ACC112 (cell line): ENCODE measurements around the gene NR1I2.

Source experiments
- H2AFZ ChIP-seq: fragments of 200-600 bp; sonication (generic); one replicate; pipeline ENCODE4 v1.6.0; 2017; ENCODE audit warnings: antibody characterized with exemption, low read length; ENCODE audit not compliant: unreplicated experiment
- H3K27ac ChIP-seq: fragments of 200-600 bp; sonication (generic); 2 replicates; pipeline ENCODE4 v1.5.1; 2014; ENCODE audit warnings: low read depth, mild to moderate bottlenecking, antibody characterized with exemption, low read length, moderate library complexity
- H3K27me3 ChIP-seq: fragments of 200-600 bp; sonication (generic); 2 replicates; pipeline ENCODE4 v1.6.1; 2014; ENCODE audit warnings: mild to moderate bottlenecking, antibody characterized with exemption, low read length, moderate library complexity, mixed read lengths; ENCODE audit not compliant: insufficient read depth
- H3K36me3 ChIP-seq: fragments of 200-600 bp; sonication (generic); 2 replicates; pipeline ENCODE4 v1.6.1; 2016; ENCODE audit warnings: mild to moderate bottlenecking, antibody characterized with exemption, low read length, moderate library complexity, mixed read lengths; ENCODE audit not compliant: insufficient read depth
- H3K4me1 ChIP-seq: fragments of 200-600 bp; sonication (generic); one replicate; pipeline ENCODE4 v1.6.1; 2016; ENCODE audit warnings: low read length, mixed read lengths; ENCODE audit not compliant: insufficient read depth, unreplicated experiment, control insufficient read depth
- H3K4me3 ChIP-seq: fragments of 200-600 bp; sonication (generic); 2 replicates; pipeline ENCODE4 v1.5.1; 2014; ENCODE audit warnings: mild to moderate bottlenecking, low read depth, low read length
- H3K79me2 ChIP-seq: fragments of 200-600 bp; sonication (generic); one replicate; pipeline ENCODE4 v1.6.0; 2016; ENCODE audit warnings: low read length; ENCODE audit not compliant: control insufficient read depth, unreplicated experiment, insufficient read depth

NR1I2 gene

DNA sequence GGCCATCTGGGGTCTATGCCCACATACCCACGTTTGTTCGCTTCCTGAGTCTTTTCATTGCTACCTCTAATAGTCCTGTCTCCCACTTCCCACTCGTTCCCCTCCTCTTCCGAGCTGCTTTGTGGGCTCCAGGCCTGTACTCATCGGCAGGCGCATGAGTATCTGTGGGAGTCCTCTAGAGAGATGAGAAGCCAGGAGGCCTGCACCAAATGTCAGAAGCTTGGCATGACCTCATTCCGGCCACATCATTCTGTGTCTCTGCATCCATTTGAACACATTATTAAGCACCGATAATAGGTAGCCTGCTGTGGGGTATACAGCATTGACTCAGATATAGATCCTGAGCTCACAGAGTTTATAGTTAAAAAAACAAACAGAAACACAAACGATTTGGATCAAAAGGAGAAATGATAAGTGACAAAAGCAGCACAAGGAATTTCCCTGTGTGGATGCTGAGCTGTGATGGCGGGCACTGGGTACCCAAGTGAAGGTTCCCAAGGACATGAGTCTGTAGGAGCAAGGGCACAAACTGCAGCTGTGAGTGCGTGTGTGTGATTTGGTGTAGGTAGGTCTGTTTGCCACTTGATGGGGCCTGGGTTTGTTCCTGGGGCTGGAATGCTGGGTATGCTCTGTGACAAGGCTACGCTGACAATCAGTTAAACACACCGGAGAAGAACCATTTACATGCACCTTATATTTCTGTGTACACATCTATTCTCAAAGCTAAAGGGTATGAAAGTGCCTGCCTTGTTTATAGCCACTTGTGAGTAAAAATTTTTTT, 35.9 kb downstream of the NR1I2 start:
- H3K79me2 ChIP-seq = no peaks in the 10 kb centered on the region
- no peaks in the 10 kb centered on the region for H3K27me3 ChIP-seq
- no peaks in the 10 kb centered on the region for H3K4me1 ChIP-seq
- H3K27ac ChIP-seq = no peak overlapping the region
- H3K36me3 ChIP-seq = no peaks in the 10 kb centered on the region
- H2AFZ ChIP-seq = no peak overlapping the region
- H3K4me3 ChIP-seq = no peak overlapping the region

DNA sequence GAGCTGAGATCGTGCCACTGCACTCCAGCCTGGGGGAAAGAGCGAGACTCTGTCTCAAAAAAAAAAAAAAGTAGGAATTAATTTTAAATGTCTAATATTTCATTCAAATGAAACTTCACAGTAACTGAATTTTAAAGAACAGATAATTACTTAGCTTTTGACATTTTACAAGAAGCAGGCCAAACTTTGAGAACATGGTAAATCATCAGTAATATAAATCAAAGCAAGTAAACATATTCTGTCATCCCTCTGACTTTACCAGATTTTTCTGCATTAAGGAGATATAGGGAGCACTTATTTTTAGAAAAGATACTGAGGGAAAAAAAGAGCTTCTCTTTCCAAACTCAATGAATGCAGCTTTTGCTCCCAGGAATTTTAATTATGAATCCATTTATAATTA, 37.0 kb downstream of the NR1I2 start:
- no peak overlapping the region for H2AFZ ChIP-seq
- no peak overlapping the region for H3K27ac ChIP-seq
- no peaks in the 10 kb centered on the region for H3K36me3 ChIP-seq
- H3K79me2 ChIP-seq = no peaks in the 10 kb centered on the region
- no peaks in the 10 kb centered on the region for H3K4me1 ChIP-seq
- no peaks in the 10 kb centered on the region for H3K27me3 ChIP-seq
- no peak overlapping the region for H3K4me3 ChIP-seq

DNA sequence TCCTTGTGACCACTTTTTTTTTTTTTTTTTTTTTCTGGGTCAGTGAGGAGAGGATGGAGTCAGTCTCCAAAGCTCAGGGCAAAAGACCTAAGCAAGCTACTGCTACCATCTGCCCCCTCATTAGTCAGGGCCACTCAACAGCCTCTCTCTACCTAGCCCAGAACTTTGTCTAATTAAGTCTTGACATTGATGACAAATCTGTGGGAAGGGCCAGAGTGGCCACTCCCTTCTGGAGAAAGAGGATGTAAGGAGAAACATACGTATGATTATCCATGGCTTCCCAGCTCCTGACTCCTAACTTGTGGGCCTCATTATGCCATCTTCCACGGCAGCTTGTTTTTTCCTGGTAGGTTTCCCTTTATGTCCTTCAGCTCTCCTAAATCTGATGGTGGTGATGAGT, 37.9 kb downstream of the NR1I2 start:
- Histone ChIP-seq H3K4me1 (no peaks in the 10 kb centered on the region), H3K27ac (no peak overlapping the region), H3K36me3 (no peaks in the 10 kb centered on the region), H3K27me3 (no peaks in the 10 kb centered on the region), H2AFZ (no peak overlapping the region), H3K4me3 (no peak overlapping the region), H3K79me2 (no peaks in the 10 kb centered on the region)

DNA sequence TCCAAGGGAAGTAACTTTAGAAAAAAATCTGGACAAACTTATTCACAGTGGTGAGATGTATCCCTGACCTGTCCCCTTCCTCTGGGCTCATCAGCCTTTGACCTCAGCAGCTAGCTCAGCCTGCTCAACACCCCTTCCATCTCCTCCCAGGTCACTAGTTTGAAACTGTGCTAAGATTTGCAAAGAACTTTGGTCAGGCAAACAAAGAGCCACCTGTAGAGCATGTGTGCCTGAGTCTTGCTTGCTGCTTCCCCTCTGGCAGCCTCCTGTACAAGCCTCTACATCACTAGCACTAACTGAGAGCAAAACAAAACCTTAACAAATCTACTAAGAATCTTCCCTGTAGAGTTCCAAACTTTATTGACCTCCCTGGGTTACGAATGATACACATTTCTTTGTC, 43.9 kb downstream of the NR1I2 start:
- Histone ChIP-seq H3K79me2 (peaks cover 3% of the 10 kb centered on the region), H3K27ac (no peak overlapping the region), H3K4me1 (peaks cover 8% of the 10 kb centered on the region), H3K4me3 (no peak overlapping the region), H3K36me3 (no peaks in the 10 kb centered on the region), H2AFZ (no peak overlapping the region), H3K27me3 (no peaks in the 10 kb centered on the region)

DNA sequence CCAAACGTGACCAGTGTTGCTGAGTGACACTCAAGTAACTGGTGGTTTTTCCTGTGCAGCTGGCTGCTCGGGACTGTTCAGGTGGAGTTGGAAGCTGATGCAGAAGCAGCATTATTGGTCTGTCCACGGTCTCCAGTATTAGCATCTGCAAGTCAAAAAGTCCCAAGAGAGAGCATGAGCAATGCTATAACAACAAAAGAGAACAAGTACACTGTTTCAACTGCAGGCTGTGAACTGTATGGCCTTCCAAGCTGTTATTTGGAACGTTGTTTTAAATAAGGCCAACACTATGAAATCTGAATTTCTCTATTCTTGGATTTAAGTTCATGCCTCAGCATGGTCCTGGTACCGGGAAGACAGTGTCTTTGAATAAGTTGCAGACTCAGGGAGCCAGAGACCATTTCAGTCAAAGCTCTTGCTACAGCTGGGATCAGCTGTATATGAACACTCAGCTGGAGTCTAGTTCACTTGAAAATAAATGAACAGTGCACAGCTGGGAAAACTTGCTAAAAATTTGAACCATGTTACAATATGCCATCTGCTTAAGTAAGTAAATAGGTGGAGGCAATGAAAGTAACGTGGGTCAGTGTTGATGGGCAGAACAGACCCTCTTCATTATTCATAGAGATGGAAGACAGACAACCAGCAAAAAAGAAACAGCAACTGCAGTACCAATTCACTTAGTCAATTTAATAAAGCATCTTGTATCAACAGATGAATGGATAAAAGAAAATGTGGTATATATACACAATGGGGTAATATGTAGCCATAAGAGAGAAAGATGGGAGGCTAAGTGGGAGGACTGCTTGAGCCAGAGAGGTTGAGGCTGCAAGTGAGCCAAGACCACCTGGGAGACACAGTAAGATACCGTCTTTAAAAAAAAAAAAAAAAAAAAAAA, 45.1 kb downstream of the NR1I2 start:
- Histone ChIP-seq H3K27me3 (no peaks in the 10 kb centered on the region), H3K27ac (no peak overlapping the region), H3K36me3 (no peaks in the 10 kb centered on the region), H2AFZ (no peak overlapping the region), H3K79me2 (peaks cover 3% of the 10 kb centered on the region), H3K4me3 (no peak overlapping the region), H3K4me1 (peaks cover 8% of the 10 kb centered on the region)

DNA sequence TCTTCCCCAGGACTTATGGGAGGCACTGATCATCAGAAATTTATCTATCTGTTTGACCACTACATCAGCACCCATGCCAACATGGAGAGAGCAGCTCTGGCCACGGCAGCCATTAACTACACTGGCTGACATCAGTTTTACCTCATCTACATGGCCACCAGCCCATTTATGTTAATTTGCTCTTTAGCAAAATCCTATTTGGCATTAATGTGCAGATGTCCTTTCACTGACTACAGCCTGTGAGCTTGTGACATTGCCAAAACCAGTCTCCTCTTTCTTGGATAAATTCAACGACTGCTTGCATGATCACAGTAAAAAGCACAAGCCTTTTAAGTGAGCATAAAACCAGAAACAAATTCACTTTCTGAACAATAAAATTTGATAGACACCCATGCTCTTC, 47.5 kb downstream of the NR1I2 start:
- no peaks in the 10 kb centered on the region for H3K36me3 ChIP-seq
- peaks cover 12% of the 10 kb centered on the region for H3K4me1 ChIP-seq
- H3K79me2 ChIP-seq = peaks cover 3% of the 10 kb centered on the region
- H3K4me3 ChIP-seq = no peak overlapping the region
- H3K27ac ChIP-seq = no peak overlapping the region
- no peak overlapping the region for H2AFZ ChIP-seq
- H3K27me3 ChIP-seq = no peaks in the 10 kb centered on the region

GRCh38 chr3:119831022-119831421, 49.1 kb downstream of the NR1I2 start:
- Histone ChIP-seq H3K4me3 (no peak overlapping the region), H3K79me2 (peaks cover 3% of the 10 kb centered on the region), H3K36me3 (no peaks in the 10 kb centered on the region), H3K4me1 (peaks cover 12% of the 10 kb centered on the region), H3K27me3 (no peaks in the 10 kb centered on the region), H3K27ac (no peak overlapping the region), H2AFZ (no peak overlapping the region)

DNA sequence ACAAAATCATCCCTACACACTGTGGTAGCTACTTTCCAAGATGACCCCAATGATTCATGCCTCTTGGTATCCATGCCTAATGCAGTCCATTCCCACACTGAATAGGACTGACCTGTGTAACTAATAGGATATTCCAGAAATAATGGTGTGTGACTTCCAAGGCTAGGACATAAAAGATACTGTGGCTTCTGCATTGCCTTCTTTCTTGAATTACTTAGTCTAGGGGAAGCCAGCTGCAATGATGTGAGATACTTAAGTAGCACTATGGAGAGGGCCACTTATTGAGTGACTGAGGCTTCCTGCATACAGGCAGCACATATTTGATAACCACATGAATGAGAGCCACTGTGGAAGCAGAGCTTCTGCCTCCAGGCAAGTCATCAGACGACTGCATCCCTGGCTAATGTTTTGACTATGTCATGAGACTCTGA, 50.1 kb downstream of the NR1I2 start:
- peaks cover 3% of the 10 kb centered on the region for H3K79me2 ChIP-seq
- no peak overlapping the region for H3K4me3 ChIP-seq
- H3K27me3 ChIP-seq = no peaks in the 10 kb centered on the region
- no peaks in the 10 kb centered on the region for H3K36me3 ChIP-seq
- peaks cover 7% of the 10 kb centered on the region for H3K4me1 ChIP-seq
- no peak overlapping the region for H2AFZ ChIP-seq
- no peak overlapping the region for H3K27ac ChIP-seq

DNA sequence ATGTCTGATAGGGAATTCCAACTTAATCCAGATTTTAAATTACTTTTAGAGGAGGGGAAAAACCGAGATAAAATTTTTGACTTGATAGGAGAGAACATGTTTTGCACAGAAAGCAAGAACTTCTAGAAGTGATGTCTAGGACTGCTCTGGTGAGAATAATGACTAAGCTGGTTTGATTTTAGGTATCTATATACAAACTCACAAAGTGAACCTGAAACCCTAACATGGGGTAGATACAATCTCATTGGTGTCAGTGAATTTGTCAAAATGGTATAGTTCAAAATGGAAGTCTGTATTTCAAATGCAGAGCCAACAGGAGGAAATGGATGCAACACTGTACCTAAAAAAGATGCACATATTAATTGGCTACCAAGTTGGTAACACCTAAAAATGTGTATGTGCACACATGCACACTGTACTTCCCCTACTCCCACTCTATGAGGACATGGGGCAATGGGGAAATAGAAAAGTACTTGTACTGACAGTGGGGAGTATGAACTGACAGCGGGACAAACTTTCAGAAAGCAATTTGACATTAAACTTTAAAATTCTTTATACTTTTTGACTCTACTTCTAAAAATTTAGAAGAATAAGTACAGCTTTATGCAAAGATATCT, 53.0 kb downstream of the NR1I2 start:
- H3K27ac ChIP-seq = no peak overlapping the region
- no peak overlapping the region for H2AFZ ChIP-seq
- H3K4me1 ChIP-seq = peaks cover 4% of the 10 kb centered on the region
- H3K4me3 ChIP-seq = no peak overlapping the region
- H3K79me2 ChIP-seq = no peaks in the 10 kb centered on the region
- H3K36me3 ChIP-seq = peaks cover 6% of the 10 kb centered on the region; the same call in 1 of the 2 replicates
- no peaks in the 10 kb centered on the region for H3K27me3 ChIP-seq

DNA sequence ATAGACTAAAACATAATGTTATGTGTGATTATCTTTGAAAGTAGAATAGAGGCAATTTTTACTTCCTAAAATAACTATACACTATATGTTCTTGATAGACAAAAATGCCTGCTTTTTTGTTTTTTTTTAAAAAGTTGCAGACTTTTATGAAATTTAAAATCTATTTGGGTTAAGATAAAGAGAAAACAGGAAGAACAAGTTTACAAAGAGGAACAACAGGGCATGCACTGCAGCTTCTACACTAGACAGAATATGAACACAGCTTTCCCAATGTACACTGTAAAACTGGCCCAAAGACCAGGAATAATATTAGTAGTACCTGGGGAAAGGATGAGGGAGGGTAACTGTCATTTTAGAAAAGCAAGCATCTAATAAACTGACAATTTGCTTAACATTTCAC, 53.7 kb downstream of the NR1I2 start:
- Histone ChIP-seq H3K4me3 (no peak overlapping the region), H3K79me2 (no peaks in the 10 kb centered on the region), H2AFZ (no peak overlapping the region), H3K27me3 (no peaks in the 10 kb centered on the region), H3K27ac (no peak overlapping the region), H3K4me1 (peaks cover 4% of the 10 kb centered on the region), H3K36me3 (peaks cover 6% of the 10 kb centered on the region; the same call in 1 of the 2 replicates)
